ENCODE data around the gene NR2E1.

NR2E1 gene

DNA sequence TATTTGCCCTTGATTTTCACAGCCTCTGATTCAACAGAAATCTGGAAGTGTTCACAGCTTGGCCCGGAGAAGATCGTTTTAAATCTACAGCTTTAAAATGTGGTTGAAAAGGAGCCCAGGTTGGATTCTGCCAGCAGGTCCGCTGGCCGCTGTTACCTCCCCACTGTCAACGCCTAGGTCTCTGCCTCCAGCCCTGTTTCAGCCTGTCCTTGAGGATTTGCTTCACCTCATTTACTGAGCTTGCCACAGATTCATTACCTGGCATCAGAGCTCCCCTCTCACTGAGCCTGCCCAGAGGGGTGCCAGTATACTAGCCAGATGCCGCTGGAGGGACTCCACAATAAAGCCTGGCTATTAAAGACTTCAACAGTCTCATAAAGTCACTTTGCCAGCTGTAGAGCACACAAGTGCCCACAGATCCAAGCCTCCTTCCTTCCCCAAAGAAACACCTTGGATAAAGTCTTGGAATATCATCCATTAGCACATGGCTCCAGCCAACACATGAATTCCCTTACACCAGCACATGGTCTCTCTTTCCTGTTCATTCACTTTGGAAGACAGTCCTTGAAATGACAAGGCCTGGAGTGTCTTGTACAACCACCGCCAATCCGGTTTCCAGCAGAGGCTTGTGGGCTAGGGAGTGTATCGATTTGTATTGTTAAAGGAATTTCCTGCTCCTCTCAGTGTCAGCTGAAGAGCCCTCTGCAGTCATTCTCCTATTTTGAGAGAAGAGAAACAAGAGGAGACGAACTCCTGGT, 9.5 kb upstream of the NR2E1 start:
- no peak for DNase-seq (ENCODE audit: low spot score)

DNA sequence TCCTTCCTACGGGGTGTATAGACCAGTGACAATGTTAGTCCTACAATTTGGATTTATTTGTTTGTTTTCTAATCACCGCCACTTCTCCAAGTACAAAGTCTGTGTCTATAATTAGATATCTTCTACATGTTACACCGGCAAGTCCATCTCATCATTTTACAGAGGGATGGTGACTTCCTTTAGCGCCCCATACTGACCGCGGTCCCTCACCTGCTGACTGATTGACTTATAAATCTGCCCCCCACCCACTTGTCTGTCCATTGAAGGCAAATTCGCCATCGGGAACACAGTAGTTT, 8.9 kb upstream of the NR2E1 start:
- DNase-seq (ENCODE audit: low spot score) = no peak

DNA sequence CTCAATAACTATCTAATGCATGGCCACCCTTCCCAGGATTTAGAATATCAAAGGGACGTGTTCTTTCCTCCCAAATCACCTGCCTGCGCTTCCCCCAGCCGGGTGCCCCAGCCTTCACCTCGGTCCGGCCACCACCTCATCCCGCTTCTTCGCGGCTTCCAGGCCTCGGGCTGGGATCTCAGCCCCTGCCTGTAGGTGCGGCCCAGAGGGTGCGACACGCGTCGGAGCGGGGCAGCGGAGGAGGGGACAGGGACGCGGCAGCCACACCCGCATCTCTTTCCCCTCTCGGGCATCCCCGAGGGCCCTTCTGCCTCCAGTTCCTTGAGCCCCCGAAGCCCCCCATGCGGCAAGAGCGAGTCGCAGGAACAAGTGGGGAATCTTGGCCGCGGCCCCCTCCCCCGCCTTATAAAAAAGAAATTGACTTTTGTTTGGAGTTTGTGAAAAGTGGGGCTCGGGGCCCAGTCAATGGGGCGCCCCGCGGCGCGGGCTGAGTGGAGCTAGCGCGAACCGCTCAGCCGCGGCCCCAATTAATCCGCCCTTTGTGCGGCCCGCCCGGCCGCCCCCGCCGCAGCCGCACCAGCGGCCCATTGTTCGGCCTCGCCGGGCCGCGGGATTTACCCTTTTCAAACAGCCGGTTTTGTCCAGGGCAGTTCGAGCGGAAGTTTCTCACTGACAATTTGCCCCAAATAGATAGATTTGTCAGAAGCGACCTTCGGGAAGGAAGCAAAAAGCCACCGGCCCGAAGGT, 8.4 kb upstream of the NR2E1 start:
- no peak for DNase-seq (ENCODE audit: low spot score)

DNA sequence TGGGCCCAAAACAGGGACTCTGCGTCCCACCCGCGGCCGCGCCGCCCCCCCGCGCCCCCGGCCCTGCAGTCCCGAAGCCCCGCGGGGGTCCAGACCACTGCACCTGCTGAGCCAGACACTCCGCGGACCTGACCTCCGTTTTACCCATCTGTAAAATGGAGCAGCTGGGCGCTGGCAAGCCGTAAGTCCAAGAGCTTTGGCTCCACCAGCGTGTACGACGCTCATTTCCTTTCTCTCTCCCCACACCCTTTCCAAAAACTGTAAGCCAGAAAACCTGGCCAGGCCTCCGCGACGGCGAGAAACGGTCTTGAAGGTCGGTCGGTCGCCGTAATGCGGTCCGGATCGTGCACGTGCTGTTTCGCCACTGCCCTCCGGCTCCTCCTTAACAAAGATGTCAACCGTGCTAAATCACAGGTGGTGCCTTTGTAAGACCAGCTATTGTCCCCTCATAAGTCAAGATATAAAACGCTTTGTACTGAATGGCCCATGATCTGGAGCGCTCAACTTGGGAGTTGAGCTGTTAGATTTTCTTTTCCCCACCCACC, 7.8 kb upstream of the NR2E1 start:
- DNase-seq (ENCODE audit: low spot score) = no peak

DNA sequence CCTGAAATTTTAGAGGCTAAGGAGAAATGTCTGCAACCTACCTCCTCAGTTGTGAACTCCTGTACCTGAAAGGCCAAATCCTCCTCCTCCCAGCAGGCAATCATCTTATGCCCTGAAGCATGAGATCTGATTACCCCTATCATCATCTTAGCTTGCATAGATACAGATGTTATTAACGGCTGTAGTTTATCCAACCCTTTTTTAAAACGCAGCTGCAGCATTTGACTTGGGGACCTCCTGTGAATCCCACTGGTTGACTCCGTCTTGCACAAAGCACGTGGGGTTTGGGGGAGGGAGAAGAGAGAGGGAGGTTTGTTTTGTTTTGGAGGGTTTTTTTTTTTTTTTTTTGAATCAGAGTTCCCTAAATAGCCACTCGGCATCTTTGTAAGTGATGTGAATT, 5.8 kb upstream of the NR2E1 start:
- DNase-seq (ENCODE audit: low spot score) = no peak

DNA sequence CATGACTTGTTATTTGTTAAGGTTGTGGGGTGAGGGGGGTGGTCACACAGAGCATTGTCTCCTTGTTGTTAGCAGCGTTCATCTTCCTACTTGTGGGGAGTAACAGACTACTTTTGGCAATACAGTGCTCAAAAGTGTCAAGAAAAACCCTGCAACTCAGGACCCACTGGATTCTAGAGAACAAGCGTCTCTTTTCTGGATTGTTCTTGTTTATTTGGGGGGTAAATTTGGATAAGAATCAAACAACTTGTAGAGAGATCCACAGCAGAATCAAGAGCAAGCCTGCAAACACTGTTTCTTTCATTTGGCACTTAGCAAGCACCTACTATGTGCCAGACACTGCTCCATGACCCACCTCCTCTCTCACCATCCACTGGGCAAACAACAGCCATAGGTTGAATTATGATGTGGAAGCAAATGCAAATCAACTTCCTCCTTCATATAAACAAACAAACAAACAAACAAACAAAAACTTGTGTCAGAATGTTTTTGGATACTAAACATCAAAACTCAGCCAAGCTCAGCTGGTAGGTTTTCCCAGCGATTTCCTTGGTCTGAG, 4.0 kb upstream of the NR2E1 start:
- DNase-seq (ENCODE audit: low spot score) = no peak

DNA sequence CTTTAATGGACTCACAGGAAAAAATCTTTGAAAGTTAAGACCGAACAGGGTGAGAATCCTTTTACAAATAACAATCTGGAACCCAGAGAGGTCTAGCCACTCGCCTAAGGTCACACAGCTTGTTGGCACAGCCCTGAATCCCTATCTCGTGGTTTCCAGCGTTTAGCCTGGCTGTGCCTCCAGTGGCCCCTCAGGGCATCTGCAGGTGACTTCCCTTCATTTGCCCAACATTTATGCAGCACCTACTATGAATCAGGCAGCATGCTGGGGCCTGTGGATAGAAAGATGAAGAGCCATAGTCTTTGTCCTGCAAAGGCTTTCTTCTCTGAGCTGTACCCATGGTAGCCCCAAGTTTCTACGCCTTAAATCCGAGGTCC, 2.6 kb upstream of the NR2E1 start:
- no peak for DNase-seq (ENCODE audit: low spot score)

DNA sequence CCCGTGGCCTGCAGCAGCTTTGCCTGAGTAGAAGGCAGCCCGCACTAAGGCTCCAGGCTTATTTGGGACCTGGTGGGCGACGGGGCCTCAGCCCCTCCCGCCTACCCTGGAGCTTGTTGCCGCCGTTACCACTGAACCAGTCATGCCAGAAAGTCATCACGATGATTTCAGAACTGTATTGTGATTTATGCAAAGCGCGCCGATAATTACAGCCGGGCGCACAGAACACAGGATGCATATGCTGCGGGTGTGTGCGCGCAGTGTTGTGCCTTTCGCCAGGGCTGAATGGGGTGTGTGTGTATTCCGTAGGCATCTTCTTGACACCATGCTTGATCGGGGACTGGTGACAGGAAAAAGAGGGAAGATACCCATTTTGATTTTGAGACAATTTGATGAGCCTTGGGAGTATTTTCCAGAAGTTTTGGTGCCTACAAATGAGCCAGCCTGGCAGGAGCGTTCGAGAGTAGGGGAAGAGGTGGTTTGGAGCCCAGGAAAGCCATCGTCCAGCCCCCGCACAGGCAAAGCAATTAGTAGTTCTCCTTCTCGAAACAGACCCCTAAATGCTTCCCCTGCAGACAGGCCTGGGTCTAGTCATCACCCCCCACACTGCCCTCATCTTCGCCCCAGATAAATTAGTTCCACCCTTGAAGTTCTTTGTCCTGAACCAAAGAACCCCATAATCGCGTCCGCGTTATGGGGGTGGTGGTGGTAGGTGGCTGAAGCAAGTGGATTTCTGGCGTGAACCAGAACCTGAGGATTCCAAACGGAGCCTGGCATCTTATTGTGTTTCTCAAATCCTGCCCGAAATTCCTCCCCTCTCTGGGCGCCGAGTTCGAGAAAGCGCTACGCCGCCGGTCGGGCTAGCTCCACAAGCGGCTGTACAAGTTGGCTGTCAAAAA, 1.9 kb upstream of the NR2E1 start:
- no peak for DNase-seq (ENCODE audit: low spot score)

DNA sequence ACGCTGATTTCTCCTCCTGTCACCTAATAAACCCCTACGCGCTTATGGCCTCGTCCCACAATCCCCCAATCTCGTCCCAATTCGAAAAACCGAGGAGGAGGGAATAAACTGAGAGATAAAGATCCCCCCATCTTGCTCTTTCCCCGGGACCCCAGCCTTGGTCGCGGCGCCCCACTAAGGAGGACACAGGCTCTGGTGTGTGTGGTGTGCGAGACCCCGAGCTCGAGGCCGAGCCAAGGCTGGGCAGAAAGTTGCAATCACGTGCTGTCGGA, 1.3 kb upstream of the NR2E1 start:
- no peak for DNase-seq (ENCODE audit: low spot score)

DNA sequence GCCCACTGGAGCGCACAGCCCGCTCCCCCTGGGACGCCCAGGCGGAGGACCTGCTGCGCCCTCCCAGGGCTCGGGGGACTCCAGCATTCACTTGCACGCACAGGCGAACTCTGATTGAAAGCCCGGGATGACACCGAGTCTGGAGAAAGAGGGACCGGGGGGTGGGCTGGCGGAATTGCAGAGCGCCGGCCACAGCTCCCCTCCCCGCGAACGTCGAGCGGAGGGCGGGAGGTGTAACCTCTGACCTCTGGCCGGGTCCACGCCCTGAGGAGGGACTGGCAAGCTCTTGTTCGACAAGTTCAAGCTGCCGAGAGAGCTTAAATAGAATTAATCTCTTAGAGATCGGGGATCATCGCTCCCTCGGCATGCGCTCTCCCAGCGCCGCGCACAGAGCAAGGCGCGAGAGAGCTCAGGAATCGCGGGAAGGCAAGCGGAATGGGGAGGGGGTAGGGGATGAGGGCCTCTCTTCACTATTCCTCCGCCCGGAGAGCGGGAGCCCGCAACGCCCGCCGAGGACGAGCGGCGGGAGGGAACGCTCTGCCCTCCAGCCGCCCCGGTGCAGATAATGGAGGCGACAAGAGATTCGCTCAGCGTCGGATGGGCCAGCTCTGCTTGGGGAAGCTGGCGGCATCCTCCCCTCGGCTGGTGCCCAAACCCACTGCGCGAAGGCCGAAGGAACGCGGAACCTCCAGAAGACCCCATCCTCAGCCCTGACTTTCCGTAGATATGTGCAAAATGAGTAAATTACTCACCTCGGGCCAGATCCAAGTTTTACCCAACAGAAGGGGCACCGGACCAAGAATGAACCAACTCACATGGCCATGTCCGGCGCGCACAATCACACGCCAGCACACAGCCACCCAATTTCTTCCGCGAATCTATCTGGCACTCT, 761 bp upstream of the NR2E1 start:
- no peak for DNase-seq (ENCODE audit: low spot score)

DNA sequence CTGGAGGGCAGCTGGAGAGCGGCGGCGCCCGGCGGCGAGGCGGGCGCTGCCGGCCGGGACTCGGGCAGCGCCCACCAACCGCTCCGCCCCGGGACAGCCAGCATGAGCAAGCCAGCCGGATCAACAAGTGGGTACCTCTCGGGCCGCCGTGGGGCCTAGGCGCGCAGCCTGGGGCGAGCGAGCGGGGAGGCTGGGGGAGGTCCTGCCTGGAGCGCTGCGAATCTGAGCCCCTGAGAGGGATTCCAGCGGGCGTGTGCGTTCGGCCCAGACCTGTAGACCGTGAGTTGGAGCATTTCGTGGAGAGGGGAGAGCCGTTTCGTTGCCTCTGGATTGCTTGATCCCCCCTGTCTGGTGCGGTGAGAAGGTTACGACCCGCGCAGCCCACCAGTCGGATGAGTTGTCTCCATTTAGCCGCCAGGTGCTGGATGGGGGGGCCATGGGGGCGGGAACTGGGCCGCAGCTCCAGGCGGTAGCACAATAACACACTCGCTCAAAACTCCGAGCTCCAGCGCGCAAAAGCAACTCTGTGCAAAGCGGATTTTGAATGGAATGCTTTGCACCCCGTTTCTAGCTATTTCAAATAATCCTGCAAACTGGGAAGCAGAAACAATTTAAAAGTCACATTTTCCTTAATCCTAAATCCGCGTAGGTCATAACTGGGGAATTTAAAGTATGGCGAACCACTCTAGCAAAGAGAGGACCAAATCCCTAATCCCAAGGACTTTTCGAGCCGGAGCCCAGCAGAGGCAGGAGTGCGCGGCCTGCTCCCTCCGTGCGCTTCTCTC, 1.0 kb downstream of the NR2E1 start:
- DNase-seq (ENCODE audit: low spot score) = no peak

DNA sequence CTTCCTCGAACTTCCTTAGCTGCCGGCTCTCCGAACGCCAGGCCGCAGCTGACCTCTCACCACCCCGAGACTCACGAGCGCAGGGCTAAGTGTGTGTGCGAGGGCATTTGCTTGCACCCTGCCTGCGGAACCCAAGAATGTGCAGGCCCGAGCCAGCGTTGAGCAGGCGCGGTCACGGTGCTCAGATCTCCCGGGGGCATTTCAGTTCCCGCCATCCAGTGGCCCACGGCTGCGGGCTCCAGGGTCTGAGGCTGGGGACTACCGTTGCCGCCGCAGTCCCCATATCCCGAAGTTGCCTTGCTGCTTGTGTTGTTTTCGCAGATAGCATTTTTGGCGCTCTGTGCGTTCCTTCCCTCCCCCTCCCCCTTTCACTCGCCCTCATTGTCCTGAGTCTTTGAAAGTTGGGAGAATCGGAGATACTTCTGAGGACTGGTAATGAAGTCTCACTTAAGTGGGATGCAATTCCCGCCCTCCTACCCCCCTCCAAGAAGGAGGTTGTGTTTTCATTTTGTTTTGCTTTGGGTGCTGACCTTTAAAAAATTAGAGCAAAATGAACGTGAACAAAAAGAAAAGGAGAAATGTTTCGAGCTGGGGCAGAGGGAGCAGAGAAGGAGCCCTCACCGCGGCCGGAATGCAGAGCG, 1.7 kb downstream of the NR2E1 start:
- no peak for DNase-seq (ENCODE audit: low spot score)

DNA sequence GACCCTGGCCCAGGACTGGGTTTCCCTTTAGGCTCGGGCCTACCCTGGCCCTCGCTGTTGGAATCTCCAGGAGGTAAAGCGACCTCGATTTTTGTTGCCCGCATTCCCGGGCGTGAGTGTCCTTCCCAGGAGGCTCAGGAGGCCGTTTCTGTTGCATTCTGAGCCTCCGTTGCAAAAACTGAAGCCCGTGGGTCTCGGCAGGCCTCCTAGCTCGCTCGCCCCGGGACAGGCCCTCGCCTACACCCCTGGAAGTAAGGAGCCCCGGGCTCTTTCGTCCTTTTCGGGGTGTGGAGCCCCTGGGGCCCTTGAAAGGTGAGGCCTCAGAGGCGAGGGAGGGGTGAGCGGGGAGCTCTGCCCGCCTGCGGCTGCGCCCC, 2.3 kb downstream of the NR2E1 start:
- no peak for DNase-seq (ENCODE audit: low spot score)

DNA sequence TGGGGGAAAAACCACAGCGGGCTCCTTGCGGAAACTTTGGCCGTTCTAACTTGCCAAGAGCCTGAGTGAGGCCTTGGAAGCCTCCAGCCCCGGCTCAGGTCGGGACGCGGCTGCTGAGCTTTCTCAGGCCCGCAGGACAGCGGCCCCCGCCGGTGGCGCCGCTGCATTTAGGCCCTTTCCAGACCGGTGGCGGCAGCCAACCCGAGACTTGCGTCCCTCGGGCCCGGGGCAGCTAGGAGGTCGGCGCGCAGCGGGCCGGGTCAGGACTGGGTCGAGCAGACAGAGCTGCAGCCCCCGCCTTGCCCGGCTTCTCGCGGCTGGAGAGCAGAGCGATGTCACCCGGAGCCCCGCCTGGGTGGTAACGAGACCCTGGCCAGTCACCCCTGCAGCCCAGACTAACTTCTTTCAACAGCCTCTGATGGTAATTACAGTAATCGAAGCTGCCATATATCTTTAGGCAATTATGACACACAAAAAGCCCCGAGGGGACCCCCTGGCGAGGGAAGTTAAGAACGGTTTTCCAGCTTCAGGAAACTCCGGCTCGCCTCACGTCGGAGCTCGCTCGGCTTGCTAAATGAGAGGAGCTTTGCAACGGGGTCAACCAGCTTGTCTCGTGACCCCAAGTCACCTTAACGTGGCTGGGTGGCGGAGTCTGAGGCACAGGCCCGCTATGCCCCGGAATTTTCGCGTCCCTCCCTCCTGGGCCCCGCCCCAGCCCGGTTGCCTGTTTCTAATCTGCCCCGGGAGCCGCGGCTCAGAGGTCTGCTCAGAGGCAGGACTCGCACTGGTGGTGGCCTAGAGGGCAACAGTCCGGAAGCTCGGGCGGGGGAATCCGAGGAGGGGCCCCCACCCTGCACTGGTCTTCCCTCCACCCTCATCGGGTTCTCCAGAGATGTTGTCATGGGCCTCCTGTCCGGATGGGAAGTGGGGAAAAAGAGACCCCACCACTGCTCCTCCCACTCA, 3.0 kb downstream of the NR2E1 start:
- DNase-seq (ENCODE audit: low spot score) = no peak

DNA sequence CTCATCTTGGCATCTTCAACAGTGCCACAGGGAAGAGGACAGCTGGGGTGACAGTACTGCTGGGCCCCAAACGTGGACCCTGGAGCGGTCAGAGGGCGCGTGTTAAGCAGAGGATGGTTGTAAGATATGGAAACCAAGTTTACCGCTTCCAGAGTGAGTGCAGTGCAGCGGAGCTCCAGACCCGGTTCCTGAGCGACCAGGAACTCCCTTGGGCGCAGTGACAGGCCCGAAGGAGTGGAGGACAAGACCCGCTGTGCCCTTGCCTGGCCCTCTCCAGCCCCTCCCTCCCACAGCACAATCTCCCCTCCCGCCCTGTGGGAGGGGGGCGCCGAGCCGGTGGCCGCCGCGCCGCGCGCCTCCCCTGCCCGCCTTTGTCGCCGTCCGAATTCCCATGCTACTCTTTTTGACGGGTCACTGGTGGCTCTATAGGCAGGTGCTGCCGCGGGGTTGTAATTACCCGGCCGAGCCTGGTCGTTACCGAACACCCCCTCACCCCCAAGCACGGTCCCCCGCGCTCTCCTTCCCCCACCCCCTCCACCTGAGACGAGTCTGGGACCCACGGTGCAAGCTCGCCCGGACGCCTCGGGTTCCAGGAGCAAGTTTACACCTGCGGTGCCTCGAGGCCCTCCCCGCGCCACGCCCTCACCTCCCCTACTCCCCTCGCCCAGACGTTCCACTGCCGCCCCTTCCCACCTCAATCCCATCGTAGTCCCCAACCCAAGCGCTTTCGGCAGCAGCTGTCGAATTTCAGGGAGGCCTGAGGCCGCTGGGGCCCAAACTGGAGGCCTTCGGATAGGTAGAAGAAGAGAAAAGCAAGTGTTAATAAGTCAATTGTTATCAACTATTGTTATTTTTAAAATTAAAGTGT, 3.9 kb downstream of the NR2E1 start:
- no peak for DNase-seq (ENCODE audit: low spot score)

DNA sequence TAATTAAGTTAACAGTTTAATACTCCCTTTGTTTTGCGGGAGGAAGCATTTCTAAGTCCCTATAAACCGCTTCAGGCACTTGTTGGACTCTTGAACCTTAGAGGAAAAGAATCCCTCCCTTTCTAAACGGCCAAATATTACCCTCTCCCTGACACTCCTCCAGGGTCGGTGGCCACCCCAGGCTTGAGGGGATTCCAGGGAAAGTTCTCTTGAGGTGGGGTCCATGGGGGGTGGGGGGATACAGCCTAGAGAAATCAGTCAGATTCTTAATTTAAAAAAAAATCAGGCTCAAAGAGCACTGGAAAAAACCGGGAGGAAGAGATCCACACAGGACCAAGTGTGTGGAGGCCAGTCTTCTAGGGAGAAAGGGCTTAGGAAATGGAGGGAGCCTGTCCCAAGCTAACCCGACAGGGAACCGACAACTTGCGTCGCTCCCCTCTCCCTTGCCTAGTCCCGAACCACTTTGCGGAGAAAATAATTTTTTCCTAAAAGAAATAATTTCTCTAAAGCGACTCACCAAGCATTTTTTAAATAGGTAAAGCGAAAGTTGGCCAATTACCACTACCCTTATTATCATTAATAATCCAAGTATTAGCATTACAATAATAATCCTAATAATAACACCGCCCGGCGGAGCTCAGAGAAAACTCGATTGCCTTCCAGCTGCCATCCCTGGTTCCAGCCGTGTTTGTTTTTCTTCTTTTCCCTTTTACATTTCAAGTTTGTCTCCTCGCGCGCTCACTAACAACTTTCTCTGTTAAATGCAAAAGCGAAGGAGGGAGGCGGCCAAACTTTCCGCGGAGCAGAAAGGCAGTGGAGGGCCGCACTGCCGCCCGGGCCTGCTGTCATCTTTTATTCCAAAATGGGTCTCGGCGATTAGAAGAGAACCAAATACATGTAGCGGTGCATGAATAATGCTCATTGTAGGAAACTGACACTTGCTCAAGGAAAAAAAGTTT, 4.8 kb downstream of the NR2E1 start:
- DNase-seq (ENCODE audit: low spot score) = no peak

DNA sequence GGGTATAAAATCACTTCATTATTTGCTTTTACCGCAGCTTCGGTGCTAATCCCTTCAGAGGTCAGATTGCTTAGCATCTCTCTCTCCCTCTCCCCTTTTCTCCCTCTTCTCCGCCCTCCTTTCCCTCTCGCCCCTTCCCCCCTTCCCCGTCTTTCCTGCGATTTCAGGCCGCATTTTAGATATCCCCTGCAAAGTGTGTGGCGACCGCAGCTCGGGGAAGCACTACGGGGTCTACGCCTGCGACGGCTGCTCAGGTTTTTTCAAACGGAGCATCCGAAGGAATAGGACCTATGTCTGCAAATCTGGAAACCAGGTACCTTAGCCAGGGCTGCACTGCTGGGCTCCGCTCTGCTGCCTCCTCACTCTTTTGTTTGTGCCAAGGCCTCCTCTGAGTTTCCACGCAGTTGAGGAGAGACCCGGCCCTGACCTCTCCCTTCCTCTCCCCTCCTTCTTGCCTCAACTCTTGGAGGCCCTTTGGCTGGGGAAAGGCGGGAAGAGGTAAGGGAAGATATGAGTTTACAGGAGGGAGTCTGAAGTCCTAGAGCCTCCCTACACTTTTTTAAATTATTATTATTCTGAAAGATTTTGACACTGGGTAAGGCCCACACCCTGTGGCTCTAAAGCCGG, 5.6 kb downstream of the NR2E1 start:
- no peak for DNase-seq (ENCODE audit: low spot score)
